Body of pancreas (tissue), 4 donors: Measurements from ENCODE around the gene ILDR1.

ENCODE experiments used
- POLR2A ChIP-seq, 3 donors: fragments of 450-650 bp; IDR thresholded peaks; one replicate each; pipeline ENCODE4 v1.6.1; 2016; ENCODE audit warnings: antibody characterized with exemption in 3 of 3, mild to moderate bottlenecking in 2 of 3
- TF ChIP-seq, protein P1 (sequence below), 7 experiments: fragments of 450-650 bp in 4 of 7; fragments of 200-600 bp in 3 of 7; sonication (generic) in 3 of 7; IDR thresholded peaks; one replicate each; pipeline ENCODE4 v1.5.1; 2016 to 2019; ENCODE audit warnings: antibody characterized with exemption in 7 of 7

GRCh38 chr3:122023335-122023910 is 1.4 kb upstream of the ILDR1 start:
- no peak for TF ChIP-seq POLR2A (IDR thresholded peaks at IDR 0.05)
- TF ChIP-seq, protein P1, sequence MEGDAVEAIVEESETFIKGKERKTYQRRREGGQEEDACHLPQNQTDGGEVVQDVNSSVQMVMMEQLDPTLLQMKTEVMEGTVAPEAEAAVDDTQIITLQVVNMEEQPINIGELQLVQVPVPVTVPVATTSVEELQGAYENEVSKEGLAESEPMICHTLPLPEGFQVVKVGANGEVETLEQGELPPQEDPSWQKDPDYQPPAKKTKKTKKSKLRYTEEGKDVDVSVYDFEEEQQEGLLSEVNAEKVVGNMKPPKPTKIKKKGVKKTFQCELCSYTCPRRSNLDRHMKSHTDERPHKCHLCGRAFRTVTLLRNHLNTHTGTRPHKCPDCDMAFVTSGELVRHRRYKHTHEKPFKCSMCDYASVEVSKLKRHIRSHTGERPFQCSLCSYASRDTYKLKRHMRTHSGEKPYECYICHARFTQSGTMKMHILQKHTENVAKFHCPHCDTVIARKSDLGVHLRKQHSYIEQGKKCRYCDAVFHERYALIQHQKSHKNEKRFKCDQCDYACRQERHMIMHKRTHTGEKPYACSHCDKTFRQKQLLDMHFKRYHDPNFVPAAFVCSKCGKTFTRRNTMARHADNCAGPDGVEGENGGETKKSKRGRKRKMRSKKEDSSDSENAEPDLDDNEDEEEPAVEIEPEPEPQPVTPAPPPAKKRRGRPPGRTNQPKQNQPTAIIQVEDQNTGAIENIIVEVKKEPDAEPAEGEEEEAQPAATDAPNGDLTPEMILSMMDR (IDR thresholded peaks at IDR 0.05) = no peak
